Measurements from ENCODE around the gene CRHR1. TPM values are rescaled to one million over a fixed set of nuclear protein-coding genes. Genes with fewer than 3 reads are reported as not detected.

CRHR1 gene
- total RNA-seq, 6 experiments from 2014 or later = not detected

- 80% methylated on average over 2 of the region's 4 CpGs for WGBS (ENCODE audit: insufficient coverage, low coverage, low lambda C conversion rate, missing lambda C conversion rate)
- ATAC-seq = no peak
- intact Hi-C loops (cut with DNase I) = no loop called here
Measured at GRCh38 chr17:45843722-45844121, 59.6 kb downstream of the CRHR1 start.

GRCh38 chr17:45844695-45845375, 60.7 kb downstream of the CRHR1 start, which contains the start of gene SPPL2C:
TSS of gene SPPL2C (plus strand) at chr17:45844881. CDS start at chr17:45844907, 26 bp downstream.
- intact Hi-C loops (cut with DNase I) = no loop called here
- TF ChIP-seq CTCF (IDR thresholded peaks at IDR 0.05) = no peak
- TF ChIP-seq POLR2A (IDR thresholded peaks at IDR 0.05) = no peak
- Histone ChIP-seq H3K4me3 (no peak within 1 kb of the TSS), H3K27ac (no peak within 1 kb of the TSS), H3K4me1 (no peaks in the 10 kb centered on the region), H3K27me3 (no peaks in the 10 kb centered on the region), H3K36me3 (no peaks in the 10 kb centered on the region), H3K9me3 (no peaks in the 10 kb centered on the region)
- peak in 1 of 3 donors; percentile 51 for DNase-seq
- 60% methylated on average over 1 of the region's 25 CpGs for WGBS (ENCODE audit: insufficient coverage, low coverage, low lambda C conversion rate, missing lambda C conversion rate)
- ATAC-seq = no peak

More at GRCh38 chr17:45843722-45844121, 59.6 kb downstream of the CRHR1 start:
- H3K27ac ChIP-seq = no peak overlapping the region
- H3K36me3 ChIP-seq = no peaks in the 10 kb centered on the region
- H3K27me3 ChIP-seq = no peaks in the 10 kb centered on the region
- no peak overlapping the region for H3K4me3 ChIP-seq
- TF ChIP-seq POLR2A (IDR thresholded peaks at IDR 0.05) (no peak), CTCF (IDR thresholded peaks at IDR 0.05) (no peak)
- no peaks in the 10 kb centered on the region for H3K9me3 ChIP-seq
- no peaks in the 10 kb centered on the region for H3K4me1 ChIP-seq
- no peak for DNase-seq

GRCh38 chr17:45845376-45846185, 61.5 kb downstream of the CRHR1 start:
- Histone ChIP-seq H3K27ac (no peak overlapping the region), H3K36me3 (no peaks in the 10 kb centered on the region), H3K27me3 (no peaks in the 10 kb centered on the region), H3K9me3 (no peaks in the 10 kb centered on the region), H3K4me3 (no peak overlapping the region), H3K4me1 (no peaks in the 10 kb centered on the region)
- TF ChIP-seq CTCF (IDR thresholded peaks at IDR 0.05) (no peak), POLR2A (IDR thresholded peaks at IDR 0.05) (no peak)
- DNase-seq (peak in 1 of 3 donors; percentile 38), ATAC-seq (no peak)
- 70% methylated on average over 10 of the region's 35 CpGs for WGBS (ENCODE audit: insufficient coverage, low coverage, low lambda C conversion rate, missing lambda C conversion rate)
- intact Hi-C loops (cut with DNase I) = no loop called here

- no peaks in the 10 kb centered on the region for H3K27me3 ChIP-seq
- no peaks in the 10 kb centered on the region for H3K9me3 ChIP-seq
- H3K4me3 ChIP-seq = no peak overlapping the region
- no peaks in the 10 kb centered on the region for H3K36me3 ChIP-seq
- TF ChIP-seq POLR2A (IDR thresholded peaks at IDR 0.05) (no peak), CTCF (IDR thresholded peaks at IDR 0.05) (no peak)
- no peak overlapping the region for H3K27ac ChIP-seq
- no peaks in the 10 kb centered on the region for H3K4me1 ChIP-seq
- no peak for DNase-seq
- 89% methylated on average over 3 of the region's 10 CpGs for WGBS (ENCODE audit: insufficient coverage, low coverage, low lambda C conversion rate, missing lambda C conversion rate)
- no peak for ATAC-seq
- intact Hi-C loops (cut with DNase I) = no loop called here
Measured at GRCh38 chr17:45846223-45846622, 62.1 kb downstream of the CRHR1 start.

Data from right lobe of liver (tissue), 6 donors.